Suppressor macrophage treated with lipopolysaccharide for 4 hours (primary cell): Measurements from ENCODE around the gene MKRN2.
"Not testable (repeated sequence)": the region's sequence is repeated elsewhere in the genome, so short reads cannot be mapped to it uniquely, and the experiment has no call there.

Experiments
- DNase-seq: peaks from one replicate; pipeline ENCODE4 v3.0.0-alpha.2; 2020

Gene MKRN2

DNA sequence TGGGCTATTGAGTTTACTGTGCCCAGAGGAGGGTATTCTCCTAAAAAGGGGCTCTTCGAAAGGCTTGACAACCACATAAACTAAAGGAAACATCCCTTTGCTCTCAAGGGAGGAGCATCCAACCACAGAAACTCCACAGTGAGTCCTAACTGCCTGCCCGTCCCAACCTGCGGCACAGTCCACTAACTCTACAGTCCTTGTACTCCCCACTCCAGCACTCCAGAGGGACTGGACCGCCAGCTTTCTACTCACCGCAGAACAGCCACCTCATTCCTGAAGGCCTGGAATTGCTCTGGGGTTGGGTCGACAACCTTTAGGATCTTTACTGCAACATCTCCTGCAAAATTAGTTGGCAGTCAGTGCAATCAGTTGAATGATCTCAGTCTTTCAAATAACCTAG lies 34.6 kb downstream of the MKRN2 start:
- no peak for DNase-seq

DNA sequence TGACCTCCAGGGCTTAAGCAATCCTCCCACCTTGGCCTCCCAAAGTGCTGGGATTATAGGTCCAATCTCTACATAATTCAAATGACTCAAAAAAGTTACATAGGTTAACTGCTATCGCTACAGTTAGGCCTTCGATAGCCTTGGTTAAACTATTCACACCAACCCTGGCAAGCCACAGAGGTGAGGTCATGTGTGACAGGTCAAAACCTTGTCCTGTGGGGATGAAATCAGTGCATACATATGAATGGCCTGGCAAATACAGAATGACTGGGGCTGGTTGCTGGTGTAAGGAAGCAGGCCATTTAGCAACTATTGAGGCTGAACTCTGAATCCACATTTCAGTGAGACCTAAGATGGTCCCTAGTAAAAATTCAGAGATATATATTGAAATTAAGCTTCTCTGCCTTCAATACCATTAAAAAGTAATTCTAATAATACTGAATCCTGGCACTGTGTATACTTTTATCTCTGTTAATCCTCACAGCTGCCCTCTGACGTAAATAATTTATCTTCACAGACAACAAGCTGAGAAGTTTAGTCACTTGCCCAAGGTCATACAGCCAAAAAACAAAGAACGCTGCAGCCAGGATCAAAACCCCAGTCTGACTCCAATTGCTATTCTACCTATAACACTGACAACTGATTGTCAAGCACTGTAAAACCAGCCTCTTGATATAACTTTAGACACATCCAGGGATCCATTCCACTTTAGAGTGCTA lies 35.3 kb downstream of the MKRN2 start:
- DNase-seq: no peak

DNA sequence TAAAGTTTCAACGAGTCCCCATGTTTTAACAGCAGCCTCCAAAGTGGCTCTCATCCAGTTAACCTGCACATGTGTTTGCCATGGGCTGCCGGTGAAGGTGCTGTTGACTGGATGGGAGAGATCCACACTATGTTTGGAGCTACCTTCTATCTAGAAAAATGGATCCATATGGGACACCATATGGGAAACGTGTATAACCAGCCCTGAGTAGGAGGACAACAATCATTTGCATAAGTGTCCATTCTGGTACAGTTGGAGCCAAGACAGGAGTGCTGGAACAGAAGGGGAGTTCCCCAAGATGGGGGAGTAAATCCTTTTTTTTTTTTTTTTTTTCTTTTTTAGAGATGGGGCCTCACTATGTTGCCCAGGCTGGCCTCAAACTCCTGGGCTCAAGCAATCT lies 36.6 kb downstream of the MKRN2 start:
- DNase-seq: no peak

DNA sequence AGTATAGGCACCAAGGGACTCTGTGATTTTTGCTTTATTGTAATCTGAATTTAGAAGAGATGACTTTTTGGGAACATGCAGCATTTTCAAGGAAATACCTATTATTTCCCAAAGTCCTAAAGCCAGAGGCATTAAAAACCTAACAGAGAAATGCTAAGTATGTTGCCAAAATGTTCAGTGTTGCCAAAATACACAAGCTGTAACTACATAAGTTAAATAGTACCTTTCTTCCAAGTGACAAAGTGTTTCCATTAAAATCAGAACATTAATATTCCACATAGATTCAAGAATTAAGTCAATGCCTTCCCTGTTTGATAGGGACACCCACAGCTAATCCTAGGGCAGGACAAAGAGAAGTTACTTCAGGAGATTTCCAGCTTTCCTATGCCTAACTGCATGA lies 42.0 kb downstream of the MKRN2 start:
- no peak for DNase-seq

DNA sequence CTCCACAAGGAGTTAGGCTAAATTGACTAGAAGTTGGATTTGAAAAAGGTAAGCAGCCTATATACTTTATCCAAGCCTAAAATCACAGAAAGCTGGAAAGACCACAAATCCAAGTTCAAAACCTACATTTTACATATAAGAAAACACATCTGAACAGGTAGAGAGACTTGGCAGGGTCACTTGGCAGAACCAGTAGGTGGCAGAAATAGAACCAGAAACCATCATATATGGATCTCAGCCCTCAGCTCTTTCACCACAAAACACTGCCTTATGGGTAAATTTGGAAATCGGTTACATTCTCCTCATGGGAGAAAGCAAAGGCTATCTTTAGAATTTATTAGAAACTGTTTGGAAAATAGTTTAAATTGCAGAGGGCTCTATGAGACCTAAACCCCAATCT lies 44.2 kb downstream of the MKRN2 start:
- DNase-seq: no peak

DNA sequence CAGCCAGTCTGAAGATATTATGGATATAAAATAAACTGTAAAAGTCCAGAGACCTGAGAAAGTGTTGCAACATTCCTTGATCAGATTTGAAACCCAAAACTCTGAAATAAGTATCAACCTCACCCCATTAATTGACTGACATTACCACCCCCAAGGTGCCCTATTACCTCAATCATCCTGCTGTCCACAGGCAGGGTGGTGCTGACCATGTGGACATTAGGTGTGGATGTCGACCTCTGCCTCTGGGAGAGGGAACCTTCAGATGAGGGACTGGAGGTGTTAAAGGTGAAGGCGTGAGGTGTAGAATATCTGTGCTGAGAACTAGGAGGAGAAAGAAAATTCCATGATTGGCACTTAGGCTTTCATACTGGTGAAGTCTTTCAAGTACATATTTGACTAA lies 47.1 kb downstream of the MKRN2 start:
- no peak for DNase-seq

DNA sequence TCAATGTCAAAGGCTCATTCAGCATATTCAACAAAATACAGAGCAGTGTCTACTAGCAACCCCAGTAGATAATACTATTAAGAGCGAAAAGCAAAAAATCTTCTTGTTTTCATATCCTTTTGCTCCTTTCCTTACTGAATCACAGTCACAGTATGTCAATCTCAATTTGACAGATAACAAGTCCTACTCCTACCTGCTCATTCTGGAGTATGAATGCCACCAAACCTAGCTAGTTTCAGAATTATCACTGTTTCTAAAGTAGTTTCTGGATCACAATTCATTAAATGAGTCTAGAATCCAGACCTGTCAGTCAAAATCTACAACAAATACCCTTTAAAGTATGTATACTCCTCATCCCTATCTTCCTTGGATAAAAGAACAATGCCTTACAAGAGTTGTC lies 51.5 kb downstream of the MKRN2 start:
- no peak for DNase-seq

DNA sequence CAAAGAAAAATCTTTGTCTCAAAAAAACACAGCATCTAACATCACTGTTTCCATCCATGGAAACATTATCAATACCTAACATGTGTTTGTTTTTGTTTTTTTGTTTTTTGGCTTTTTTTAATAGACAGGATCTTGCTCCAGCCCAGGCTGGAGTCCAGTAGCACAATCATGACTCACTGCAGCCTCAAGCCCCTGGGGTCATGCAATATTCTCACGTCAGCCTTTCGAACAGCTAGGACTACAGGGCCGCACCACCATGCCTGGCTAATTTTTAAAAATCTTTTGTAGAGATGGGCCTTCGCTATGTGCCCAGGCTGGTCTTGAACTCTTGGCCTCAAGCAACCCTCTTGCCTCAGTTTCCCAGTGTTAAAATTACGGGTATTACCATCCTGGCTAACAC lies 54.2 kb downstream of the MKRN2 start:
- DNase-seq: no peak

DNA sequence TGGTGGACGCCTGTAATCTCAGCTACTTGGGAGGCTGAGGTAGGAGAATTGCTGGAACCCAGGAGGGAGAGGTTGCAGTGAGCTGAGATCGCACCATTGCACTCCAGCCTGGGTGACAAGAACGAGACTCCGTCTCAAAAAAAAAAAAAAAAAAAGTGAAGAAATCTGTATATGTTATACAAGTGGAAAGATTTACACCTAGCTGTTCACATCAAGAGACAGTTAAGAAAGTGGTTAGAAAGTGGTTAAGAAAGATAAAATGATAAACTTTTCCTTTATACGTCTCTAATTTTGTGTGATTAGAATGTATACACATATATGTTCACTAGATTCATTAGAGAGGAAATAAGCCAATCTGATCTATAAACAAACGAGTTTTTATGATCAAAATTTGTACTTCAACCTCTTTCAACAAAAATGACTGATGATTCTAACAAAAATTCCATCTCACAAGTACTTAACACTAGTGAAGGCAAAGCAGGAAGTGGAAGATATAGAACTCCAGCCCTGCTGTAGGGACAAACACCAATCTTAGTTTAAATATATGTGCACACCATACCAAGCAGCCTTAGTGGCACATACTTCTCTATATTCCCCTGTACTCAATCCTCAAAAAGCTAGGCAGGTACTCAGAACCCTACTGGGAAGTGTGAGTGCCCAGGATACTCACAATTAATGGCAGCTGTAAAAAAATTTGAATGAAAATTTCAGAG lies 55.8 kb downstream of the MKRN2 start:
- DNase-seq: no peak

DNA sequence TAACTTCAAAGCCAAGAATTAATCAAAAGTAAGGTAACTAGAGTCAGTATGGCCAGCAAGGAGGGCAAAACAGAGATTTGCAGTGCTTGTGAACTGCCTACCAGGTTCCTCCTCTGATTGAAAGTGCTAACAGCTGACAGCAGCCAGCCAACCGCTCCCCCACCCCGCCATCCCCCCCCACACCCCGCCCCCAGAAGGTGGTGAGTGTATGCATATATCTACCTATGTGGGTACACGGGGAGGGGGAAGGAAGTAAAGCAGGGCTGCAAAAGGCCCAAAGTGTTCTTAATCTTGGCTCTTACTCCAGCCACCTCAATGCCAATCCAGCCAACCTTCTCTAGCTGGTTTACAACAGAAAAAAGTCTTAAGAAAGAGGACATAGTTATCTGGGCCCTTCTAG lies 56.4 kb downstream of the MKRN2 start:
- DNase-seq: no peak

DNA sequence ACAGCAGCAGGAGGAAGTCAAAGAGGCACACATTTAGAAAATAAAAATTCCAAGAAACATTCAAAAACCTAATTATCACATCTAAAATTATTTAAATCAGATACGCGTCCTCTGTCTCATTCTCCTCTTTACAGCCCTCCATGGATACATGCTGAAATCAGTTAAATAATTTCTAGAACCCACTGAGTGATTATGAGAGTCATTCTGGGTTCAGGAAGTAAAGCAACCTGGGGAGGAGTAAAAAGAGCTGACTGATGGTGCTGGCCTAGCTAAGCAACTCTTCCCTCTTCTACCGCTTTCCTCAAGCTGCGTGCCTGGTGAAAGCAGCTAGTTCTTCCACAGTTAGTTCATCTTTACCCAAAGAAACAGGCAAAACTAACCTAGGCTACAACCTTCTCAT lies 58.4 kb downstream of the MKRN2 start:
- no peak for DNase-seq

DNA sequence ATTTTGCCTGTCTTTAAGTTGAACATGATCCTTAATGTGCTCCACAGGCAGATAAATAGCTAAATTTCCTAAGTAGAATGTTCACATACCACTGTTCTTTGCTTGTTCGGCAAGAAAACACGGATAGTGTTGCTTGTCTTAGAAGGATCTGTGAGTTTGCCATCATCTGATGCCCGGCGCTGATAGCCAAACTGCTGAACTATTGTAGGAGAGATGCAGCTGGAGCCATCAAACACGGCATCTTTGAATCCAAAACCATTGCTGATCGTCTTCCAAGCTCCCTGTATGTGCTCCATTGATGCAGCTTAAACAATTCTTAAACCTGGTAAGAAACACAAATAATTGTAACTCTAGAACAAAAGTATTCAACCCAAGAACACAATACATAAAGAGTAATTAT lies 61.5 kb downstream of the MKRN2 start:
- DNase-seq: no peak

DNA sequence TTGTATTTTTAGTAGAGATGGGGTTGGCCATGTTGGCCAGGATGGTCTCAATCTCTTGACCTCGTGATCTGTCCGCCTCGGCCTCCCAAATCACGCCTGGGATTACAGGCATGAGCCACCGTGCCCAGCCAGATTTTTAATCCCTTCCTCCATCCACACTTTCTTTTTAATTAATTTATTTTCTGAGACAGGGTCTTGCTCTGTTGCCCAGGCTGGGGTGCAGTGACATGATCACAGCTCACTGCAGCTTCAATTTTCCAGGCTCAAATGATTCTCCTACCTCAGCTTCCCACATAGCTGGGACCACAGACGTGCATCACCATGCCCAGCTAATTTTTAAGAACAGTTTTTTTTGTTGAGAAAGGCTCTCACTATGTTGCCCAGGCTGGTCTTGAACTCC lies 63.4 kb downstream of the MKRN2 start:
- DNase-seq: no peak

DNA sequence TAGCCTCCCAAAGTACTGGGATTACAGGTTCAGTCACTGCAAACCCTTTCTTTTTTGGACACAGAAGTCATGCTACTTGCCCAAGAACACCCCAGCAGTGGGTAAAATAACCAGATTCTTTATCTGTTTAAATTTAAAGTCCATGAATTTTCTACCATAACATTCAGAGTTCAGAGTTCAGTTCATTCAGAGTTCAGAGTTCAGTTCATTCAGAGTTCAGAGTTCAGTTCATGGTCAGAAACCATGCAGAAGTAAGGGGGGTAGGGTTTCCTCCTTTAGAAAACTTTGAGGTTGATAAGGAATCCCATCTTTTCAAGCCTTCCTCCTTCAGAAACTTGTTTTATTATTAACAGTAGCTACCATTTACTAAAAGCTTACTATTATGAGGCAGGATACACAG lies 63.8 kb downstream of the MKRN2 start:
- no peak for DNase-seq

DNA sequence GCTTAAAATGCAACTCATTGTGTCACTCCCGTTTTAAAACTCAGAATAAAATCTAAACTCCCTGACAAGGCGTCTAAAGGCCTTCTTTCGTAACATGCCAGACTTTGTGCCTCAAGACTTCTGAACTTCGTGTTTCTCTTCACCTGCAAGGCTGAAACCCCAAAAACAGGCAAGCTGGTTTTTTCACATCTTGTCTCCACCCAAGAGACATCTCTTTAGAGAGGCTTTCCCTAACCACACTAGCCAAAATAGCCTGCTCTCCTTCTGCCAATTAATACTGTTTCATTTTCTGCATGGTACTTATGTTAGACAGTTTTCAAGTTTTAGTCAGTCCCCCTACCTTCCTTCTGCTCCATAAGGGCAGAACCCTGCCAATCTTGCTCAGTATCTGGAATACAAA lies 65.4 kb downstream of the MKRN2 start:
- DNase-seq: no peak

DNA sequence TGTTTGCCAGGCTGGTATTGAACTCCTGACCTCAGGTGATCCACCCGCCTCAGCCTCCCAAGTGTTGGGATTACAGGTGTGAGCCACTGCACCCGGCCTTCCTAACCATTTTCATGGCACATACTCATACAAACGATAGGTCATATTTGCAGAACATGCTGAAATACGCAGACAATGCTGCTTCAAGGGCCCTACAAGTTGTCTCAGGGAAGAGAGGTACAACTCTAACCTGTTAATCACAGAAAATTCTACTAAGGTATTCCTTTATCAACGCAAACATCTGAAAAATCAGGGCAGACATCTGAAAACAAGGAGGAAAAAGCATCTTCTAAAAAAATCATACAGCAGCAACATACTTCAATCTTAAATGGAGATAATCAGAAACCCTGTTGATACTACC lies 67.2 kb downstream of the MKRN2 start:
- no peak for DNase-seq

DNA sequence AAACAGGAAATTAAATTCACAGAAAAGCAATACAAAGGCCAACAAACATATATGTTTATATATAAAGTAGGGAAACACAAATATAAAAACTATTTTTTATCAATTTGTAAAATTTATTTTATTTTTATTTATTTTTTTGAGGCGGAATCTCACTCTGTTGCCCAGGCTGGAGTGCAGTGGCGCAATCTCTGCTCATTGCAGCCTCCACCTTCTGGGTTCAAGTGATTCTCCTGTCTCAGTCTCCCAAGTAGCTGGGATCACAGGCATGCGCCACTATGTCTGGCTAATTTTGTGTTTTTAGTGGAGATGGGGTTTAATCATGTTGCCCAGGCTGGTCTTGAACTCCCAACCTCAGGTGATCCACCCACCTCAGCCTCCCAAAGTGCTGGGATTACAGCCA lies 68.1 kb downstream of the MKRN2 start:
- DNase-seq: not testable (repeated sequence)

DNA sequence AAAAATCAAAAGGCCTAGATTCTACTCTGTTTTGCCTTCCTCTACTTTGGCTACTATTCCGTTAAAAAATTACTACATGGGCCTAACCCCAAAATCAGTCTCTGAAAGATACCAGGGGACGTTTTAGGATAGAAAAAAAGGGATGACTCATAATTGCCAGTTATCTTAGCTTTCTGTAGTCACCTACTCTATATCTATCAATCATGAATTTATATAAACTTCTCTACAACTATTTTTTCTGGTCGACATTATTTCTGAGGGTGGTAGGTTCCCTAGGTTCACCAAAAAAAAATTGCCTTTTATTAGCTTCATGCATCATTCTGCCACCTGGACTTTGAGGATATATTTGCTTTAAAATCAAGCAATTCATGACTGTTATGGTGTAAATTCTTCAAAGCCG lies 70.5 kb downstream of the MKRN2 start:
- no peak for DNase-seq

DNA sequence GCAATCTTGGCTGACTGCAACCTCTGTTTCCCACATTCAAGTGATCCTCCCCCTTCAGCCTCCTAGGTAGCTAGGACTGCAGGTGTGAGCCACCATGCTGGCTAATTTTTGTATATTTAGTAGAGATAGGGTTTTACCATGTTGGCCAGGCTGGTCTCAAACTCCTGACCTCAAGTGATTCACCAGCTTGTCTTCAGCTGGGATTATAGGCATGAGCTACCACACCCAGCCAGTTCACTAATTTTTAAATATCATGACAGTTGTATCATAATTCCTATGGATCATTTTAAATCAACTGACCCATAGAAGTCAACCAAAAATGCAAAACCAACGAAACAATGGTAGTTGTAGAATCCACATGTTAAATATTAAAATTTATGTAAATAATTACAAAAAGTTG lies 71.9 kb downstream of the MKRN2 start:
- no peak for DNase-seq

DNA sequence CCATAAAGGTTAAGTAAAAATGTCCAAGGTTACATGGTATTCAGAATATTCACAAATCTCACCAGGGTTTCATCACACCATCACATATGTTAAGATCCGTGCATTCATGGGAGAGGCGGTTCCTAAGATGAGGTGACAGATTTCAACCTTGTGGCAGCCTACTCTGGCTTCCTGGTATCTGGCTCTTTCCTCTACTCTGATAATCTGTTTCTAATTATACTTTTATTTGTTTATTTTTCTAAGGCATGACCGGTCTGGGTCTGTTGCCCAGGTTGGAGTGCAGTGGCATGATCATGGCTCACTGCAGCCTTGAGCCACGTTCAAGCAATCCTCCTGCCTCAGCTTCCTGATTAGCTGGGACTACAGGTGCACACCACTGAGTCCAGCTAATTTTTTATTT lies 72.7 kb downstream of the MKRN2 start:
- DNase-seq: no peak

DNA sequence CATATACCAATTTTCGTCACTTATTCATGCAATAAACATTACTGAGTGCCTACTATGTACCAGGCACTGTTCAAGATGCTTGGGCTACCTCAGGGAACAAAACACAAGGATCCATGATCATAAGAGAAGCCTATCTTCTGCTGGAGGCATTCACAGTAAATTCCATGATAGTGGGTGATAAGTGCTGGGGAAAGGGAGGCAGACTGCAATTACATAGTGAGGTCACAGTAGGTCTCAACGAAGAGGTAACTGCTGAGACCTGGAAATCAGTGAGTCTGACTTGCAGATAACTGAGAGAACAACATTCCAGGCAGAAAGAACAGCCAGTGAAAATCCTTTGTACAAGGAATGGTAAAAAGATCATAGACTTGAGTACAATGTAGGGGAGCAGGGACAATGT lies 73.4 kb downstream of the MKRN2 start:
- DNase-seq: no peak

DNA sequence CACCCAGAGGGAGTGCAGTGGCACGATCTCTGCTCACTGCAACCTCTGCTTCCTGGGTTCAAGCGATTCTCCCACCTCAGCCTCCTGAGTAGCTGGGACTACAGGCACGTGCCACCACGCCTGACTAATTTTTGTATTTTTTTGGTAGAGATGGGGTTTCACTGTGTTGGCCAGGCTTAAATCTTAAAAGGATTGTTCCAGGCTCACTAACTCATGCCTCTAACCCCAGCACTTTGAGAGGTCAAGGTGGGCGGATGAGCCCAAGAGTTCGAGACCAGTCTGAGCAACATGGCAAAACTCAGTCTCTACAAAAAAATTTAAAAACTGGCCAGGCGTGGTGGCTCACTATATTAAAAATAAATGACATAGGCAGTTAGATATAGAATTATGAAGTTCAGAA lies 74.0 kb downstream of the MKRN2 start:
- DNase-seq: not testable (repeated sequence)

DNA sequence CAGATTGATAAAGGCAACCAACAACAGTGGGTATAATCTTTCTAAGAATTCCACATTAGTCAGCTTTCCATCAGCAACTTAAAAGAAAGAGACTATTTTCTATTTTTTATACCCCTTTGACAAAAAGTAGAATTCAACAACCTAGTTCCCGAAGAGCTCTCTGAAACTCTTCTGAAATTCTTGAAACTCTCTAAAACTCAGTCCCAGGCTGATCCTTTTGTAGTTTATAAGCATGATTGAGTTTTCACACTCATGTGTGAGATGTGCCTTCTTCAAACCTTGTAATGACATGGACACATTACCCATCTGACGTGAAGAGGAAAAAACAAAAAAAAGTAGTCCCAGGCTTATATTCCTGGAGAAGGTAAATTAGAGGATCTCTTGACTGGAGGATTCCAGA lies 75.6 kb downstream of the MKRN2 start:
- no peak for DNase-seq

DNA sequence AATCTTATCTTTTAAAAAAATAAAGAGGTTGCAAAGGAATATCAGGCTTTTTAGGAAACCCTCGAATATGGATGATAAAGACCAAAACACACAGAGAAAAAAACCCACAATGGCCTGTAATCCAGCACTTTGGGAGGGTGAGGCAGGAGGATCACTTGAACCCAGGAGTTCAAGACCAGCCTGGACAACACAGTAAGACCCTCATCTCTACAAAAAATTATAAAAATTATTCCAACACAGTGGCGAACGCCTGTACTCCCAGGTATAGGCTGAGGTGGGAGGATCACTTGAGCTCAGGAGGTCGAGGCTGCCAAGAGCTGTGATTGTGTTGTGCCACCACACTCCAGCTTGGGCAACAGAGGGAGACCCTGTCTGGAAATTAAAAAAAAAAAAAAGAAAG lies 76.2 kb downstream of the MKRN2 start:
- no peak for DNase-seq
